Lower leg skin (tissue), 4 donors: ENCODE results near the gene DHRS4L2. TPM values are rescaled to one million over a fixed set of nuclear protein-coding genes. Genes with fewer than 3 reads are reported as not detected.
"Not testable (repeated sequence)": the region's sequence is repeated elsewhere in the genome, so short reads cannot be mapped to it uniquely, and the experiment has no call there.

Experiments used
- DNase-seq, 2 donors: peaks; one replicate each; pipeline ENCODE4 v3.0.0-alpha.2; 2019; ENCODE audit warnings: low spot score in 2 of 2
- H3K4me3 ChIP-seq: fragments of 200-600 bp; sonication (generic); 2 replicates; pipeline ENCODE4 v1.5.1; 2017; ENCODE audit warnings: mild to moderate bottlenecking, low read depth; ENCODE audit not compliant: poor library complexity, severe bottlenecking
- CTCF ChIP-seq, 3 donors: fragments of 450-650 bp; IDR thresholded peaks; one replicate each; pipeline ENCODE4 v1.5.1; 2016; ENCODE audit warnings: antibody characterized with exemption in 3 of 3, mild to moderate bottlenecking in 3 of 3, moderate library complexity in 2 of 3
- POLR2A ChIP-seq, 2 donors: fragments of 450-650 bp; IDR thresholded peaks; one replicate each; pipeline ENCODE4 v1.6.1; 2016 to 2017; ENCODE audit warnings: antibody characterized with exemption in 2 of 2, mild to moderate bottlenecking in 1 of 2, moderate library complexity in 1 of 2
- WGBS, 2 donors: methylation state at CpG; one replicate each; pipeline ENCODE4 v1.1.5; 2018; 5-methylcytosine and 5-hydroxymethylcytosine counted together
- intact Hi-C: fragments of 100-400 bp; cut with DNase I; formaldehyde crosslinking; loops from one replicate; pipeline ENCODE4 v1.15.0; 2023; ENCODE audit warnings: low total_unique reads
- total RNA-seq, 4 donors: library from RNA; depleted of rRNA; stranded (reverse); fragments of >200 nt; gene quantifications; one replicate each; pipeline ENCODE4 v1.1.0, GENCODE V29; 2016

DHRS4L2 gene
- total RNA-seq, 4 donors from 2014 or later, result 15.8 to 40.4 (median 23.3) TPM

GRCh38 chr14:24037658-24038037, 48.9 kb downstream of the DHRS4L2 start:
- intact Hi-C loops, result no loop called here
- 64 to 73% methylated on average over 14 of the region's 14 CpGs for WGBS, 2 donors
- no peak overlapping the region for H3K4me3 ChIP-seq
- DNase-seq, result no peak
- no peak for TF ChIP-seq POLR2A (IDR thresholded peaks at IDR 0.05)
- TF ChIP-seq CTCF (IDR thresholded peaks at IDR 0.05), result no peak

- no peak for DNase-seq
- TF ChIP-seq CTCF (IDR thresholded peaks at IDR 0.05) (no peak), POLR2A (IDR thresholded peaks at IDR 0.05) (no peak)
- 78 to 81% methylated on average over 2 of the region's 2 CpGs for WGBS, 2 donors
- intact Hi-C loops, result no loop called here
- no peak overlapping the region for H3K4me3 ChIP-seq
Measured at GRCh38 chr14:24038686-24039085, 50.0 kb downstream of the DHRS4L2 start.

- 30 to 55% methylated on average over 2 of the region's 2 CpGs for WGBS, 2 donors
- TF ChIP-seq CTCF (IDR thresholded peaks at IDR 0.05), result no peak
- TF ChIP-seq POLR2A (IDR thresholded peaks at IDR 0.05), result no peak
Measured at GRCh38 chr14:24040692-24041091, 52.0 kb downstream of the DHRS4L2 start.

GRCh38 chr14:24042746-24043145, 54.0 kb downstream of the DHRS4L2 start:
- 23 to 25% methylated on average over 5 of the region's 5 CpGs for WGBS, 2 donors
- DNase-seq, result no peak
- intact Hi-C loops, result no loop called here
- TF ChIP-seq POLR2A (IDR thresholded peaks at IDR 0.05) (no peak), CTCF (IDR thresholded peaks at IDR 0.05) (no peak)
- H3K4me3 ChIP-seq, result no peak overlapping the region

More at GRCh38 chr14:24040692-24041091, 52.0 kb downstream of the DHRS4L2 start:
- H3K4me3 ChIP-seq, result no peak overlapping the region
- DNase-seq, result no peak
- intact Hi-C loops, result no loop called here

- not testable (repeated sequence) for DNase-seq, H3K4me3 ChIP-seq
- WGBS, 2 donors, result 77 to 91% methylated on average over 2 of the region's 2 CpGs
Measured at GRCh38 chr14:24049002-24049401, 60.3 kb downstream of the DHRS4L2 start.

GRCh38 chr14:24050753-24051152, 62.0 kb downstream of the DHRS4L2 start:
- 39 to 46% methylated on average over 8 of the region's 8 CpGs for WGBS, 2 donors
- intact Hi-C loops, result not testable (repeated sequence)

More at GRCh38 chr14:24049002-24049401, 60.3 kb downstream of the DHRS4L2 start:
- intact Hi-C loops, result not testable (repeated sequence)

GRCh38 chr14:24051176-24051788, 62.6 kb downstream of the DHRS4L2 start:
- intact Hi-C loops, result no loop called here
- peak overlapping the region; percentile 18 for H3K4me3 ChIP-seq
- TF ChIP-seq POLR2A (IDR thresholded peaks at IDR 0.05) (no peak), CTCF (IDR thresholded peaks at IDR 0.05) (no peak)
- 16 to 17% methylated on average over 13 to 20 of the region's 20 CpGs for WGBS, 2 donors
- DNase-seq, result peak; percentile 43 to 89

More at GRCh38 chr14:24050753-24051152, 62.0 kb downstream of the DHRS4L2 start:
- DNase-seq, H3K4me3 ChIP-seq: not testable (repeated sequence)
